Panc1 (cell line): ENCODE data around the gene IGSF23. TPM values are rescaled to one million over a fixed set of nuclear protein-coding genes. Genes with fewer than 3 reads are reported as not detected.
A peak's percentile ranks its signal among the peaks of the same experiment; 100 is the strongest.

Experiments
- ATAC-seq: fragments of 200-7000 bp; cut with Tn5 transposase; 2 replicates; pipeline ENCODE4 v1.9.1; 2020; ENCODE audit warnings: mild to moderate bottlenecking, moderate library complexity
- BruUV-seq: library from RNA; stranded (reverse); fragments of 400-500 nt; replicated peaks from 2 replicates; lab custom pipeline; 2021; lab: Mats Ljungman, UMichigan
- CTCF ChIA-PET: fragments of 300-600 bp; sonication (Branson Sonifier 250); formaldehyde crosslinking; loops from one replicate; lab custom pipeline; 2022; ENCODE audit warnings: antibody characterized with exemption; lab: Charles Lee
- POLR2A ChIA-PET: fragments of 300-600 bp; sonication (Branson Sonifier 250); formaldehyde crosslinking; loops from one replicate; lab custom pipeline; 2022; ENCODE audit warnings: antibody characterized with exemption; lab: Charles Lee
- DNase-seq: peaks from one replicate; pipeline ENCODE4 v3.0.0-alpha.2; 2010; ENCODE audit warnings: low read depth, low spot score
- H3K27ac ChIP-seq: 2 replicates; pipeline ENCODE4 v1.5.1; 2011; ENCODE audit warnings: mild to moderate bottlenecking, low read length, inconsistent platforms
- H3K27me3 ChIP-seq: fragments of 200-500 bp; sonication (Bioruptor generic); 2 replicates; pipeline ENCODE4 v1.6.0; 2014; ENCODE audit warnings: low read length, inconsistent platforms; ENCODE audit not compliant: control insufficient read depth, insufficient read depth
- H3K36me3 ChIP-seq: fragments of 200-500 bp; sonication (Bioruptor generic); 2 replicates; pipeline ENCODE4 v1.5.1; 2014; ENCODE audit warnings: inconsistent platforms, mild to moderate bottlenecking, low read length, moderate library complexity; ENCODE audit not compliant: control insufficient read depth, insufficient read depth
- H3K4me1 ChIP-seq: 2 replicates; pipeline ENCODE4 v1.5.1; 2011; ENCODE audit warnings: inconsistent platforms, mild to moderate bottlenecking, low read length, moderate library complexity; ENCODE audit not compliant: control insufficient read depth, insufficient read depth
- H3K4me3 ChIP-seq, 2 experiments: 2 replicates each; pipeline ENCODE4 v1.5.1; 2011 to 2012; ENCODE audit warnings: low read depth in 2 of 2, low read length in 2 of 2, mild to moderate bottlenecking in 2 of 2, inconsistent platforms in 1 of 2, moderate library complexity in 1 of 2
- H3K9me3 ChIP-seq: fragments of 200-500 bp; sonication (Bioruptor generic); 2 replicates; pipeline ENCODE4 v1.5.1; 2014; ENCODE audit warnings: low read depth, mild to moderate bottlenecking, inconsistent platforms, low read length, moderate library complexity; ENCODE audit not compliant: control insufficient read depth, insufficient read depth
- POLR2AphosphoS5 ChIP-seq: IDR thresholded peaks from 2 replicates; pipeline ENCODE4 v1.6.1; 2012; ENCODE audit warnings: mild to moderate bottlenecking, low read depth, low read length, moderate library complexity
- REST ChIP-seq, 2 experiments: IDR thresholded peaks; 2 replicates each; pipeline ENCODE4 v1.6.1; 2011 to 2012; ENCODE audit warnings: low read depth in 2 of 2, control low read depth in 1 of 2, low read length in 1 of 2, mild to moderate bottlenecking in 1 of 2, moderate library complexity in 1 of 2; ENCODE audit not compliant: insufficient read depth in 1 of 2
- SIN3A ChIP-seq: IDR thresholded peaks from 2 replicates; pipeline ENCODE4 v1.6.1; 2012; ENCODE audit warnings: low read depth, mild to moderate bottlenecking, low read length, moderate library complexity, borderline replicate concordance; ENCODE audit not compliant: insufficient read depth
- TCF7L2 ChIP-seq: IDR thresholded peaks from 2 replicates; pipeline ENCODE4 v1.6.1; 2011; ENCODE audit warnings: mild to moderate bottlenecking, low read depth, low read length, inconsistent platforms
- in situ Hi-C: cut with HindIII; loops from 2 replicates; pipeline ENCODE4 v1.10.0; 2016; ENCODE audit warnings: low sequenced_read_pairs, low pct_unique_long_range_greater_than_20kb
- intact Hi-C: fragments of 100-400 bp; cut with micrococcal nuclease; formaldehyde crosslinking; loops from one replicate; pipeline ENCODE4 v1.10.0; 2022; ENCODE audit not compliant: unreplicated experiment
- total RNA-seq: library from RNA; stranded (reverse); gene quantifications from one replicate; pipeline ENCODE4 v1.2.1, GENCODE V29; 2021; ENCODE audit not compliant: unreplicated experiment
- TF ChIP-seq, protein P1 (sequence below): fragments of 450-650 bp; IDR thresholded peaks from 2 replicates; pipeline ENCODE4 v1.5.1; 2017; ENCODE audit warnings: mild to moderate bottlenecking

IGSF23 gene
- total RNA-seq, 1 experiment from 2014 or later, result not detected

DNA sequence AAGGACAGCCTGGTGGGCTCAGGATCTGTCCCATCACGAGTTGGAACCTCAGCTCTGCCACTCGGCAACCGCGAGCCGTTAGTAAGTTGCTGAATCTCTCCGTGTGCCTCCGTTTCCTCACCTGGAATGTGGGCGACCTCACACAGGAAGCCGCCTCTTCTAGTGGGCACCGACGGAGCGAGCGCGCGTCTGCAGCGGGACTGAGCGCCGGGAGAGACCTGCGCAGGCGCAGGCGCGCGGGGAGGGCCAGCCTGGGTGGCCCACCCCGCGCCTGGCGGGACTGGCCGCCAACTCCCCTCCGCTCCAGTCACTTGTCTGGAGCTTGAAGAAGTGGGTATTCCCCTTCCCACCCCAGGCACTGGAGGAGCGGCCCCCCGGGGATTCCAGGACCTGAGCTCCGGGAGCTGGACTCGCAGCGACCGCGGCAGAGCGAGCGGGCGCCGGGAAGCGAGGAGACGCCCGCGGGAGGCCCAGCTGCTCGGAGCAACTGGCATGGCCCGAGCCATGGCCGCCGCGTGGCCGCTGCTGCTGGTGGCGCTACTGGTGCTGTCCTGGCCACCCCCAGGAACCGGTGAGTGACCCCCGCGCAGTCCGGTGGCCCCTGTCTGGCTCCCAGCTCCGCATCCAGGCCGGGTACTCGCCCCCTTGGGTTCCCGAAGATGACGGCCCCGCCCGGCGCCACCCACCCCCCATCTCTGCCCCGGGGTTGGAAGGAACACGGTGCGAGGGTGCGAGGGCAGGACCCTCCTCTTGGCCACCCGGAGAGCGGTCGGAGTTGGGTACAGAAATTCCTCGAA is 30.4 kb downstream of the IGSF23 start, which contains the start of gene PVR:
Gene PVR (plus strand): TSS at position 306 of the 797 bp plus-strand sequence. CDS start 187 bp downstream, at position 493.
- BruUV-seq, result TSS peak; percentile 80
- Histone ChIP-seq H3K27me3 (no peaks in the 10 kb centered on the region), H3K27ac (peak within 1 kb of the TSS; percentile 74), H3K9me3 (no peaks in the 10 kb centered on the region), H3K4me3 (peak within 1 kb of the TSS; percentile 61 to 86), H3K4me1 (no peaks in the 10 kb centered on the region), H3K36me3 (peaks cover 2% of the 10 kb centered on the region)
- intact Hi-C loops (no loop called here), in situ Hi-C loops (no loop called here)
- POLR2A ChIA-PET, result interaction anchor here (0.7 kb wide), 3 partner anchors 88 to 543 kb away, joined by 4 to 18 read pairs (median 13); no protein-coding TSS in a partner anchor
- DNase-seq, result peak; percentile 25
- no peak for TF ChIP-seq TCF7L2
- TF ChIP-seq POLR2AphosphoS5, result peak; percentile 69; the same call in 1 of the 2 replicates
- ATAC-seq, result peak; percentile 97
- CTCF ChIA-PET, result interaction anchor here (0.6 to 1.0 kb wide), 3 partner anchors 30 to 73 kb away, joined by 3 to 7 read pairs (median 4); partner anchors contain the start of gene IGSF23

GRCh38 chr19:44644402-44645016 is 31.1 kb downstream of the IGSF23 start:
- Histone ChIP-seq H3K4me3 (peak overlapping the region; percentile 61 to 86), H3K27me3 (no peaks in the 10 kb centered on the region), H3K27ac (peak overlapping the region; percentile 74), H3K9me3 (no peaks in the 10 kb centered on the region), H3K36me3 (peaks cover 2% of the 10 kb centered on the region), H3K4me1 (no peaks in the 10 kb centered on the region)
- DNase-seq (no peak), ATAC-seq (peak; percentile 62)
- intact Hi-C loops (no loop called here), in situ Hi-C loops (no loop called here)
- BruUV-seq, result no TSS peak
- ChIA-PET CTCF (interaction anchor here (0.6 to 1.0 kb wide), 2 partner anchors 31 to 74 kb away, joined by 3 to 7 read pairs; partner anchors contain the start of gene IGSF23), POLR2A (interaction anchor here (0.7 kb wide), 3 partner anchors 87 to 201 kb away, joined by 6 to 18 read pairs (median 13); partner anchors contain the start of gene NECTIN2)
- TF ChIP-seq POLR2AphosphoS5 (no peak), SIN3A (no peak), REST (IDR thresholded peaks at IDR 0.05; ENCODE audit: insufficient read depth in 1 of 2, low read depth in 2 of 2, low read length in 1 of 2) (no peak), TCF7L2 (no peak)
- TF ChIP-seq, protein P1, sequence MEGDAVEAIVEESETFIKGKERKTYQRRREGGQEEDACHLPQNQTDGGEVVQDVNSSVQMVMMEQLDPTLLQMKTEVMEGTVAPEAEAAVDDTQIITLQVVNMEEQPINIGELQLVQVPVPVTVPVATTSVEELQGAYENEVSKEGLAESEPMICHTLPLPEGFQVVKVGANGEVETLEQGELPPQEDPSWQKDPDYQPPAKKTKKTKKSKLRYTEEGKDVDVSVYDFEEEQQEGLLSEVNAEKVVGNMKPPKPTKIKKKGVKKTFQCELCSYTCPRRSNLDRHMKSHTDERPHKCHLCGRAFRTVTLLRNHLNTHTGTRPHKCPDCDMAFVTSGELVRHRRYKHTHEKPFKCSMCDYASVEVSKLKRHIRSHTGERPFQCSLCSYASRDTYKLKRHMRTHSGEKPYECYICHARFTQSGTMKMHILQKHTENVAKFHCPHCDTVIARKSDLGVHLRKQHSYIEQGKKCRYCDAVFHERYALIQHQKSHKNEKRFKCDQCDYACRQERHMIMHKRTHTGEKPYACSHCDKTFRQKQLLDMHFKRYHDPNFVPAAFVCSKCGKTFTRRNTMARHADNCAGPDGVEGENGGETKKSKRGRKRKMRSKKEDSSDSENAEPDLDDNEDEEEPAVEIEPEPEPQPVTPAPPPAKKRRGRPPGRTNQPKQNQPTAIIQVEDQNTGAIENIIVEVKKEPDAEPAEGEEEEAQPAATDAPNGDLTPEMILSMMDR, result no peak
